Panc1 (cell line): ENCODE results near the gene CHI3L1. TPM values are rescaled to one million over a fixed set of nuclear protein-coding genes. Genes with fewer than 3 reads are reported as not detected.

Experiments
- ATAC-seq: fragments of 200-7000 bp; cut with Tn5 transposase; 2 replicates; pipeline ENCODE4 v1.9.1; 2020; ENCODE audit warnings: mild to moderate bottlenecking, moderate library complexity
- BruUV-seq: library from RNA; stranded (reverse); fragments of 400-500 nt; replicated peaks from 2 replicates; lab custom pipeline; 2021; lab: Mats Ljungman, UMichigan
- CTCF ChIA-PET: fragments of 300-600 bp; sonication (Branson Sonifier 250); formaldehyde crosslinking; loops from one replicate; lab custom pipeline; 2022; ENCODE audit warnings: antibody characterized with exemption; lab: Charles Lee
- POLR2A ChIA-PET: fragments of 300-600 bp; sonication (Branson Sonifier 250); formaldehyde crosslinking; loops from one replicate; lab custom pipeline; 2022; ENCODE audit warnings: antibody characterized with exemption; lab: Charles Lee
- DNase-seq: peaks from one replicate; pipeline ENCODE4 v3.0.0-alpha.2; 2010; ENCODE audit warnings: low read depth, low spot score
- H3K27ac ChIP-seq: 2 replicates; pipeline ENCODE4 v1.5.1; 2011; ENCODE audit warnings: mild to moderate bottlenecking, low read length, inconsistent platforms
- H3K27me3 ChIP-seq: fragments of 200-500 bp; sonication (Bioruptor generic); 2 replicates; pipeline ENCODE4 v1.6.0; 2014; ENCODE audit warnings: low read length, inconsistent platforms; ENCODE audit not compliant: control insufficient read depth, insufficient read depth
- H3K36me3 ChIP-seq: fragments of 200-500 bp; sonication (Bioruptor generic); 2 replicates; pipeline ENCODE4 v1.5.1; 2014; ENCODE audit warnings: inconsistent platforms, mild to moderate bottlenecking, low read length, moderate library complexity; ENCODE audit not compliant: control insufficient read depth, insufficient read depth
- H3K4me1 ChIP-seq: 2 replicates; pipeline ENCODE4 v1.5.1; 2011; ENCODE audit warnings: inconsistent platforms, mild to moderate bottlenecking, low read length, moderate library complexity; ENCODE audit not compliant: control insufficient read depth, insufficient read depth
- H3K4me3 ChIP-seq, 2 experiments: 2 replicates each; pipeline ENCODE4 v1.5.1; 2011 to 2012; ENCODE audit warnings: low read depth in 2 of 2, low read length in 2 of 2, mild to moderate bottlenecking in 2 of 2, inconsistent platforms in 1 of 2, moderate library complexity in 1 of 2
- H3K9me3 ChIP-seq: fragments of 200-500 bp; sonication (Bioruptor generic); 2 replicates; pipeline ENCODE4 v1.5.1; 2014; ENCODE audit warnings: low read depth, mild to moderate bottlenecking, inconsistent platforms, low read length, moderate library complexity; ENCODE audit not compliant: control insufficient read depth, insufficient read depth
- CTCF ChIP-seq: fragments of 450-650 bp; IDR thresholded peaks from 2 replicates; pipeline ENCODE4 v1.5.1; 2017; ENCODE audit warnings: mild to moderate bottlenecking
- POLR2AphosphoS5 ChIP-seq: IDR thresholded peaks from 2 replicates; pipeline ENCODE4 v1.6.1; 2012; ENCODE audit warnings: mild to moderate bottlenecking, low read depth, low read length, moderate library complexity
- REST ChIP-seq, 2 experiments: IDR thresholded peaks; 2 replicates each; pipeline ENCODE4 v1.6.1; 2011 to 2012; ENCODE audit warnings: low read depth in 2 of 2, control low read depth in 1 of 2, low read length in 1 of 2, mild to moderate bottlenecking in 1 of 2, moderate library complexity in 1 of 2; ENCODE audit not compliant: insufficient read depth in 1 of 2
- SIN3A ChIP-seq: IDR thresholded peaks from 2 replicates; pipeline ENCODE4 v1.6.1; 2012; ENCODE audit warnings: low read depth, mild to moderate bottlenecking, low read length, moderate library complexity, borderline replicate concordance; ENCODE audit not compliant: insufficient read depth
- TCF7L2 ChIP-seq: IDR thresholded peaks from 2 replicates; pipeline ENCODE4 v1.6.1; 2011; ENCODE audit warnings: mild to moderate bottlenecking, low read depth, low read length, inconsistent platforms
- in situ Hi-C: cut with HindIII; loops from 2 replicates; pipeline ENCODE4 v1.10.0; 2016; ENCODE audit warnings: low sequenced_read_pairs, low pct_unique_long_range_greater_than_20kb
- intact Hi-C: fragments of 100-400 bp; cut with micrococcal nuclease; formaldehyde crosslinking; loops from one replicate; pipeline ENCODE4 v1.10.0; 2022; ENCODE audit not compliant: unreplicated experiment
- total RNA-seq: library from RNA; stranded (reverse); gene quantifications from one replicate; pipeline ENCODE4 v1.2.1, GENCODE V29; 2021; ENCODE audit not compliant: unreplicated experiment

Gene CHI3L1
- total RNA-seq, 1 experiment from 2014 or later, result 0.10 TPM

- H3K27me3 ChIP-seq, result peaks cover under 1% of the 10 kb centered on the region
- intact Hi-C loops, result no loop called here
- no peaks in the 10 kb centered on the region for H3K36me3 ChIP-seq
- ATAC-seq, result no peak
- no peaks in the 10 kb centered on the region for H3K4me1 ChIP-seq
- H3K9me3 ChIP-seq, result no peaks in the 10 kb centered on the region
- POLR2A ChIA-PET, result no interaction called here
- H3K27ac ChIP-seq, result no peak within 1 kb of the TSS
- no peak within 1 kb of the TSS for H3K4me3 ChIP-seq
- no peak for DNase-seq
- in situ Hi-C loops, result no loop called here
- CTCF ChIA-PET, result no interaction called here
- TF ChIP-seq CTCF (no peak), TCF7L2 (no peak), SIN3A (no peak), POLR2AphosphoS5 (no peak), REST (IDR thresholded peaks at IDR 0.05; ENCODE audit: insufficient read depth in 1 of 2, low read depth in 2 of 2, low read length in 1 of 2) (no peak)
- no TSS peak for BruUV-seq
Observed at GRCh38 chr1:203229471-203230135, 43.1 kb upstream of the CHI3L1 start, which contains the start of gene CHIT1. Gene CHIT1, minus strand, starts transcription at chr1:203229673. Its CDS starts 37 bp downstream, at chr1:203229636.

- H3K4me1 ChIP-seq, result no peaks in the 10 kb centered on the region
- intact Hi-C loops (no loop called here), in situ Hi-C loops (no loop called here)
- no peak for ATAC-seq
- BruUV-seq, result no TSS peak
- ChIA-PET POLR2A (no interaction called here), CTCF (no interaction called here)
- no peak for TF ChIP-seq REST (IDR thresholded peaks at IDR 0.05; ENCODE audit: insufficient read depth in 1 of 2, low read depth in 2 of 2, low read length in 1 of 2)
- no peak for TF ChIP-seq POLR2AphosphoS5
- no peak for TF ChIP-seq SIN3A
- TF ChIP-seq TCF7L2, result no peak
- TF ChIP-seq CTCF, result no peak
- peaks cover 8% of the 10 kb centered on the region for H3K27me3 ChIP-seq
- H3K4me3 ChIP-seq, result no peak overlapping the region
- no peak for DNase-seq
- no peak overlapping the region for H3K27ac ChIP-seq
- no peaks in the 10 kb centered on the region for H3K36me3 ChIP-seq
- H3K9me3 ChIP-seq, result no peaks in the 10 kb centered on the region
Observed at GRCh38 chr1:203228670-203229069, 42.2 kb upstream of the CHI3L1 start.
